OCI-LY3 (cell line): ENCODE measurements around the gene PPP1R36.
"Not testable (repeated sequence)": the region's sequence is repeated elsewhere in the genome, so short reads cannot be mapped to it uniquely, and the experiment has no call there.

Experiments used
- H2AFZ ChIP-seq: fragments of 200-600, 300-600 bp; shearing (Covaris generic); 2 replicates; pipeline ENCODE4 v1.6.0; 2014; ENCODE audit warnings: antibody characterized with exemption, low read depth, low read length
- H3K27ac ChIP-seq: fragments of 200-600, 300-600 bp; sonication (generic); 2 replicates; pipeline ENCODE4 v1.5.1; 2014; ENCODE audit warnings: mild to moderate bottlenecking, low read length, moderate library complexity, mixed read lengths
- H3K27me3 ChIP-seq: fragments of 200-600, 300-600 bp; sonication (generic); 2 replicates; pipeline ENCODE4 v1.6.1; 2014; ENCODE audit warnings: low read depth, low read length, mixed read lengths
- H3K36me3 ChIP-seq: fragments of 200-600, 300-600 bp; sonication (generic); replicated peaks from 2 replicates; pipeline ENCODE3; 2014; ENCODE audit warnings: low read depth, low read length, mixed read lengths
- H3K4me1 ChIP-seq: fragments of 300-600, 200-600 bp; sonication (generic); 2 replicates; pipeline ENCODE4 v1.6.1; 2014; ENCODE audit warnings: low read length, mixed read lengths
- H3K4me2 ChIP-seq: fragments of 200-600, 300-600 bp; sonication (generic); 2 replicates; pipeline ENCODE4 v1.6.1; 2014; ENCODE audit warnings: low read length, mixed read lengths
- H3K4me3 ChIP-seq: fragments of 300-600, 200-600 bp; sonication (generic); 2 replicates; pipeline ENCODE4 v1.5.1; 2014; ENCODE audit warnings: antibody characterized with exemption, mild to moderate bottlenecking, low read length, moderate library complexity
- H3K79me2 ChIP-seq: fragments of 300-600, 200-600 bp; shearing (Covaris generic); 2 replicates; pipeline ENCODE4 v1.6.1; 2014; ENCODE audit warnings: mild to moderate bottlenecking, low read length, mixed read lengths
- H3K9ac ChIP-seq: fragments of 300-600, 200-600 bp; shearing (Covaris generic); 2 replicates; pipeline ENCODE4 v1.6.0; 2014; ENCODE audit warnings: mild to moderate bottlenecking, low read length, moderate library complexity
- H3K9me3 ChIP-seq: fragments of 200-600, 300-600 bp; shearing (Covaris generic); 2 replicates; pipeline ENCODE4 v1.6.1; 2014; ENCODE audit warnings: low read length, mixed read lengths; ENCODE audit not compliant: insufficient read depth
- H4K20me1 ChIP-seq: fragments of 200-600, 300-600 bp; sonication (generic); 2 replicates; pipeline ENCODE4 v1.6.1; 2016; ENCODE audit warnings: low read length, mixed read lengths; ENCODE audit not compliant: insufficient read depth
- CTCF ChIP-seq: fragments of 200-600, 300-600 bp; sonication (generic); IDR thresholded peaks from 2 replicates; pipeline ENCODE4 v1.5.1; 2014; ENCODE audit warnings: antibody characterized with exemption, low read length, low read depth
- EZH2phosphoT487 ChIP-seq: fragments of 200-600 bp; shearing (Covaris generic); IDR thresholded peaks from 2 replicates; pipeline ENCODE4 v1.6.1; 2018; ENCODE audit warnings: antibody characterized with exemption, mixed run types, low read depth

The PPP1R36 gene

GRCh38 chr14:64554556-64554955 is 4.8 kb downstream of the PPP1R36 start:
- Histone ChIP-seq H3K27me3 (peaks cover 14% of the 10 kb centered on the region), H3K4me3 (no peak overlapping the region), H2AFZ (no peak overlapping the region), H3K9me3 (no peaks in the 10 kb centered on the region), H3K9ac (no peak overlapping the region), H4K20me1 (no peaks in the 10 kb centered on the region), H3K79me2 (no peaks in the 10 kb centered on the region), H3K4me1 (peaks cover 9% of the 10 kb centered on the region), H3K27ac (no peak overlapping the region), H3K36me3 (no peaks in the 10 kb centered on the region), H3K4me2 (no peak overlapping the region)
- TF ChIP-seq EZH2phosphoT487 (no peak), CTCF (no peak)

- Histone ChIP-seq H4K20me1 (no peaks in the 10 kb centered on the region), H3K36me3 (no peaks in the 10 kb centered on the region), H3K9me3 (no peaks in the 10 kb centered on the region), H3K9ac (no peak overlapping the region), H2AFZ (no peak overlapping the region), H3K4me1 (peaks cover 9% of the 10 kb centered on the region), H3K27me3 (peaks cover 6% of the 10 kb centered on the region; the same call in 1 of the 2 replicates), H3K79me2 (no peaks in the 10 kb centered on the region), H3K4me3 (no peak overlapping the region), H3K27ac (no peak overlapping the region), H3K4me2 (no peak overlapping the region)
- TF ChIP-seq CTCF: no peak
- no peak for TF ChIP-seq EZH2phosphoT487
Observed at GRCh38 chr14:64556526-64556925, 6.8 kb downstream of the PPP1R36 start.

- not testable (repeated sequence) for H3K27ac ChIP-seq, H4K20me1 ChIP-seq, H3K9ac ChIP-seq, H3K27me3 ChIP-seq, H3K79me2 ChIP-seq, H3K4me3 ChIP-seq, H2AFZ ChIP-seq, H3K9me3 ChIP-seq, H3K36me3 ChIP-seq, H3K4me2 ChIP-seq, H3K4me1 ChIP-seq
Observed at GRCh38 chr14:64558216-64558615, 8.5 kb downstream of the PPP1R36 start.

GRCh38 chr14:64561631-64562030 is 11.9 kb downstream of the PPP1R36 start:
- TF ChIP-seq CTCF (no peak), EZH2phosphoT487 (no peak)
- Histone ChIP-seq H3K27ac (no peak overlapping the region), H3K79me2 (no peaks in the 10 kb centered on the region), H3K27me3 (no peaks in the 10 kb centered on the region; the same call in 1 of the 2 replicates), H3K4me3 (no peak overlapping the region), H3K9me3 (no peaks in the 10 kb centered on the region), H2AFZ (no peak overlapping the region), H3K36me3 (no peaks in the 10 kb centered on the region), H4K20me1 (no peaks in the 10 kb centered on the region), H3K9ac (no peak overlapping the region), H3K4me2 (no peak overlapping the region), H3K4me1 (no peaks in the 10 kb centered on the region)

- Histone ChIP-seq H3K36me3 (no peaks in the 10 kb centered on the region), H3K79me2 (no peaks in the 10 kb centered on the region), H4K20me1 (no peaks in the 10 kb centered on the region), H2AFZ (no peak overlapping the region), H3K9me3 (no peaks in the 10 kb centered on the region), H3K27ac (no peak overlapping the region), H3K27me3 (no peaks in the 10 kb centered on the region; the same call in 1 of the 2 replicates), H3K4me1 (no peaks in the 10 kb centered on the region), H3K9ac (no peak overlapping the region), H3K4me3 (no peak overlapping the region), H3K4me2 (no peak overlapping the region)
- TF ChIP-seq CTCF: no peak
- TF ChIP-seq EZH2phosphoT487: no peak
Observed at GRCh38 chr14:64562436-64562835, 12.7 kb downstream of the PPP1R36 start.
